ENCODE data around the gene NT5E.

- TF ChIP-seq CTCF (conservative IDR thresholded peaks at IDR 0.05; ENCODE audit: low read length): no peak
- TF ChIP-seq EZH2phosphoT487 (IDR thresholded peaks at IDR 0.05; ENCODE audit: borderline replicate concordance): no peak
These were observed 19.6 kb downstream of the NT5E start for GRCh38 chr6:85469276-85470022.

Data from Loucy (cell line).